GM19324 (cell line): ENCODE results near the gene SWAP70.

Experiments used
- ATAC-seq: cut with Tn5 transposase; IDR thresholded peaks from one replicate; pipeline ENCODE4 v1.9.1; 2021; ENCODE audit warnings: mild to moderate bottlenecking, moderate library complexity; ENCODE audit not compliant: unreplicated experiment, low FRiP score

The SWAP70 gene

DNA sequence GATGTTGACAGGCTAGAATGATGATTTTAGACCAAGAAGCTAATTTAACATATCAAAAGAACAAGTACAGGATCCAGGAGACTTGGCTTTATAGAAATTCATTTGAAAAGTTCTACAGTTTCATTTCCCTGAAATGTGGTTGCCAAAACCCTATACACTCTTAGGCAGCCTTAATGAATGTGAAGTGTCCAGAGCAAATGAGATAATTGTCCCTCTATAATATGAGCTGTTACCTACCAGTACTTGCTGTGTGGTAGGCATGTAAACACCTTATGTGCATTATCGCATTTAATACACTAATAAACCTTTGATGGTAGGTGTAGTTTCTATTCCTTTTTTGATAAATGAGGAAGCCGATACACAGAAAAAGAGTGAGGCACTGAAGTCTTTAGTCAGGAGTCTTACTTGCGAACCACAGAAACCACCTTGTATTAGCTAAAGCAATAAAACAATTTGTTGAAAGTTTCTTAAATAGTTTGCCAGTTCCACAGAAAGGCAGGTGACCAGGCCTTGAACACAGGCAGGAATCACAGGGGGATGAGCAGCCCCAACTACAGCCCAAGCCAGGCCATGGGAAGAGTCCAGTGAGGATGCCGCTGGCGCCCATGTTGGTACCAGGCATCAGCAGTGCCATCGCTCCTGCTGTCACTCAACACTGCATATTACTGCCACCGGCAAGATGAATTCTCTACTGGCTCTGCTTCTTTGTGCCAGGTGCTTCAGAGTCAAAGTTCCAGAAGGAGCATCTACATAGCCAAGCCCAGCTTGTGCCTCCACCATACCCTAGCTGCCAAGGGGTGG is 81.7 kb downstream of the SWAP70 start:
- ATAC-seq, result peak; percentile 51

DNA sequence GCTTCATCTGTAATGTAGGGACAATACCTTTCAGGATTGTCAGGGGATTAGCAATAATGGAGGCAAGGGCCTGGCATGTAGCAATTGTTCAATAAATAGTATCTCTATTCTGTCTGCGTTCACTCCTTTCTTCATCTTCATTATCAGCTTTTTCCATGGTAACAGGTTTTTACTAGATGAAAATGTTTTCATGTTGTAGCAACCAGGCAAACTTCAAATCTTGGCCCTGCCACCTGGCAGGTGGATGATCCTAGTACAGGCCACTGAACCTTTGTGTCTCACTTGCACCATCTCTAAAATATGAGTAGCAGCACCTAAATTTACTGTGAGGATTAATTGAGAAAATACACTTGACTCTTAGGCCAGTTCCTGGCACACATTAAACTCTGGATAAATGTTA is 83.4 kb downstream of the SWAP70 start:
- no peak for ATAC-seq

DNA sequence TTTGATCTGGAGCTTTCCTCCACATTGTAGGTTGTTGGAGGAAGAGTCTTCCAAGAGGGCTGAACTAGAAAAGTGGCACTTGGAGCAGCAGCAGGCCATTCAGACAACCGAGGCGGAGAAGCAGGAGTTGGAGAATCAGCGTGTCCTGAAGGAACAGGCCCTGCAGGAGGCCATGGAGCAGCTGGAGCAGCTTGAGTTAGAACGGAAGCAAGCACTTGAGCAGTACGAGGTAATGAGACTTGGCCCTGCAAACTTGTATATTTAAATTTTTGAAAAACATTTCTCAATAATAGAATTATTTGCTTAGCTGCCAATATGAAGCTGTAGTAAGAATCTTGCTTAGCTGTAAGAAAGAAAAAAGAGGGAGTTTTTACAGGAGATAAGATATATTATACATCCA is 84.0 kb downstream of the SWAP70 start:
- ATAC-seq, result no peak

DNA sequence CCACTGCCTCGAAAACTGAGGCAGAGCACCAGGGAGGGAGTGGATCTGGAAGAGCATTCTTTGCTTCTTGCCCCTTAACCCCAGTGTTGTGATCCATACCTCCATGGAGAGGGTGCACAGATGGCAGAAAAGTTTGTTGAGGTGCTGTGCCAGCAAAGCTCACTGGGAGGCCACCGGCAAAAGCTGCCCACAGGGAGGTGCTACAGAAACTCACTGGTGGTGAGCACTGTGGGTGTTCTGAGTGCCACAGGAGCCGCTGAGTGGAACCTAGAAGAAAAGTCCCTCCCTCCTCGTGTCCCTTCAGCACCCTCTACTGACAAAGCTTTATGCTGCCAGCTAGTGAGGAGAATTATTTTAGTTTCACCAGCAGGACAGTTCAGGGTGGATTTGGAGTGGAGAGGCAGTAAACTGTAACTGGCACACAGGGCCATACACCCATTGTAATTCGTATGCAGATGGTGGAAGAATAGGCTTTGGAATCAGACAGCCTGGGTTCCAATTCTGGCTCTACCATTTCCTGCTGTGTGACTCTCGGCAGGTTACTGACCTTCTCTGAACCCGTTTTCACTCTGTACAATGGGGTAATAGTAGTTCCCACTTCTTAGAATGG is 84.6 kb downstream of the SWAP70 start:
- peak; percentile 51 for ATAC-seq

DNA sequence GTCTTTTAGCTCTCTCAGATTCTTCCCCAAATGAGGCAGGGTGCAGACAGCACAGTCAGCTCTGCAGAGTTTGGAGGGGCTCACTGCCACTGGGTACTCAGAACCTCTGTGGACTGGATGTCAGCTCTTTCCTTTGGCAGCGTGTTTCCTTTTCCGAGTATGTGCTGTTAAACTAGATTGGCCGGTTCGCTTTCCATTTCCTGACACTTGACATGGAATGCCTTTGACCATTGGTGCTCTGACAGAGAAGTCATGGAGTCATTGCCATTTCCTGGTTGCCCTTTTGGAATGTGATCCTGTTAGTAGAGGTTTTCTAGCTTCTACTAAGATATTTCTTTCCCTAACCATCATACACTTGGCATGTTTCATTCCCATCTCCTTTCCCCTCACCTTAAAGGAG is 86.7 kb downstream of the SWAP70 start:
- no peak for ATAC-seq

DNA sequence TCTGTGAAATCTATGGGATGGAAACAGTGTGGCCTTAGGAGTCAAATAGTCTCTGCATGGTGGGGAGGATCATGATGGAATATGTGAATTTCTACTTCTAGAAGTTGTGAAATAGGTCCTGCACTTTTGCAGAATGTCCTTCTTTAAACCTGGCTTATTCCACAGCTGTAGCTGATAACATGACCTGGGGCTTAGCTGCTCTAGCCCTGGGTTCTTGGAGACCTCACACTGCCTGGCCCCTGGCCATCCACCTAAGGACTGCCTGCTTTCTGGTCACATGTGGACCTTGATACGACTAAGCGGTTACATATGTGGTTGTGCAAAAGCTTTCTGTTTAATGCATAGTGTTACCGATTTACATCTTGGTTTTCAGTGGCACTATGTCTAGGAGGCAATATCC is 88.2 kb downstream of the SWAP70 start:
- no peak for ATAC-seq

DNA sequence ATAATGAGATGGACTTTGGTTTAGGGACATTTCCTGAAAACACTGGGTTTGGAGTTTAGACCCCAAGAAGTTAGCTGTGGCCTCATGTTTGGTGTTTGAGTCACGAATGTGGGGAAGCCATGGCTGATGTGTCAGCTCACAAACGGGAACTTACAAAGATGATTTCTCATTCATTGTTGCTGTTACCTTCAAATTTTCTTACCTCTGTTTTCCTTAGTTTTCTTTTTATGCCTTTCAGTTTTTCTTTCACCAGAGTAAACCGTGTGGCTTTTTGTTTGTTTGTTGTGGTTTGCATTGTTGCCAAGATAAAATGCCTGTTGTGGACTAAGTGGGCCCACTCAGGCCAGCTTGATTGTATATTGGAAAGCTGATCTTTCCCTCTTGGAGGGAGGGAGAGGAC is 89.1 kb downstream of the SWAP70 start:
- no peak for ATAC-seq

DNA sequence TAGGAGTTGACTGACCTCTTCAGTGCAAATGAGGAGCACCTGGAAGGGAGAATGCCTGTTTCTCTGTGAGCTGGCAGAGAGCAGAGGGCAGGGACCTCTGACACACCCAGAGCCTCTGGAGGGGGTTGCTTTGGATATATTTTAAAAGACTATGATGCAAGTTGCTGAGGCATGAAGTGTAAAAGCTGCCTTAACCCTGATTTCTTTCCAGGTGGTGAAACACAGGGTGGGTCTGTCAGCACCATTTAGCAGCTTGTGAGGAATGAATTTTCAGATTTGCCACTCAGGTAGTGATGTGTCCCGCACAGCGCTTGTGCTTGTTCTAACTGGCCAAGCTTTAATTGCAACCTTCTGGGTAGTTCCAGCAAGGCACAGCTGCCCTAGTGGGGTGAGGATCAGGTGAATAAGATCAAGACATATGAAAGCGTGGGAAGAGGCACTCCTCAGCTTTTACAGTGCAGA is 90.2 kb downstream of the SWAP70 start:
- no peak for ATAC-seq

DNA sequence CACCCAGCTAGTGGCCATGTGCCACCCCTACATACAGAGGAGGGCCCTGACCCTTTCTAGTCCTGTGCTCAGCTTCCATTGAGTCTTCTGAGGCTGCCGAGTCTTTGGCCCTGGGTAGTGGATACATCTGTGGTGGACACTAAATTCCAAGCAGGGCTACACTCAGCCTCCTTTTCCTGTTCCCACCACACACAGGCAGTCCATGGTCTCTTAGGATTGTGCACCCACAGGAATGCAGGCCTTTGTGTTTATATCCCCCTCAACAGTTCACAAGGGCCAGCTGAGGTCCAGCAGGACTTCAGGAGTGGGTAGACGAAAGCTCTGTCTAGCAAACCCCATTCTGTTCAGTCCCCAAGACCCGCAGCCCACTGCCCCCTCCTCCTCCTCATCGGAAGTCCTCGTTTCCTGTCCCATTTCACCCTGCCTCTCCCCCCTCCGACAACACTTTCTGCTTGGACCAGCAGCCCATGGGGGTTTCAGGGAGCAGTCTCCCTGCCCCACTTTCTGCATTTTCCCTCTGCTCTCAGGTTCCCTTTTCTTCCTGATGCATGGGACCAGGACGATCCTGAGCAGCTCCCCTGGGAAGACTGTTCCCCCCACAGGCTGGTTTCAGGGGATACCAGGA is 91.8 kb downstream of the SWAP70 start:
- ATAC-seq, result no peak

DNA sequence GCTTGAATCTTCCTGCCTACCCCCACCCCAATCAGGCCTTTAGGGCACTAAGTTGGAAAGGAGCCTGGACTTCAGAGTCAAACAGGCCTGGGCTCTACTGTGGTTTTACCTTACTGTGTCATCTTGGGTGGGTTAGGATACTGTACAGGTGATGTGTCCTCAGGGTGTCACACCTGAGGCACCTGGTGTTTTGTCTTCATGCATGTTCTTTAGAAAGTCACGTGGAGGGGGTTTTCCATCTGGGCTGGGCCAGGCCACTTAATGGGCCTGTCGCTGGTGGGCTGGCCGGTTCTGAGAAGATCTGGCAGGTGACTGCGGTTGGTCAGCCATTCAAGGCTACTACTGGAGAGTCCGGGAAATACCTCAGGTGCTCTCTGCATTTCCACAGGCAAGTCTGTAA is 92.6 kb downstream of the SWAP70 start:
- ATAC-seq, result no peak

DNA sequence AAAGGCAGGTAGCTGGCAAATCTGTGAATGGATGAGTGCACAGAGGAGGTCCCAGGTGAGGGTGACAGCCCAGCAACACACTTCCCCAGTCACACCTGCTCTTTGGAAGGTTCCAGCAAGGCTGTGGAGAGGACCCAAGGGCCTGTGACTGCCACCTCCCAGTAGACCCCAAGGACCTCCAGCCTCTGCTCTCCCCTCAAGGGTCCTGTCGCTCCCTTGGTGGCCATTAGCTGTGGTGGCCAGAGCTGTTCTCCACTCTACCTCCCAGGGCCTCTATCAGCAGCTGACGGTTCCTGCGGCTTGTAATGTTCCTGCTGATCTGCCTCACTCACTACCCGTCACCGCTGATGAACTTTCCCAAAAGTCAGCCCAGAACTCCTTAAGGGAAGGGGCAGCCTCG is 93.0 kb downstream of the SWAP70 start:
- no peak for ATAC-seq

DNA sequence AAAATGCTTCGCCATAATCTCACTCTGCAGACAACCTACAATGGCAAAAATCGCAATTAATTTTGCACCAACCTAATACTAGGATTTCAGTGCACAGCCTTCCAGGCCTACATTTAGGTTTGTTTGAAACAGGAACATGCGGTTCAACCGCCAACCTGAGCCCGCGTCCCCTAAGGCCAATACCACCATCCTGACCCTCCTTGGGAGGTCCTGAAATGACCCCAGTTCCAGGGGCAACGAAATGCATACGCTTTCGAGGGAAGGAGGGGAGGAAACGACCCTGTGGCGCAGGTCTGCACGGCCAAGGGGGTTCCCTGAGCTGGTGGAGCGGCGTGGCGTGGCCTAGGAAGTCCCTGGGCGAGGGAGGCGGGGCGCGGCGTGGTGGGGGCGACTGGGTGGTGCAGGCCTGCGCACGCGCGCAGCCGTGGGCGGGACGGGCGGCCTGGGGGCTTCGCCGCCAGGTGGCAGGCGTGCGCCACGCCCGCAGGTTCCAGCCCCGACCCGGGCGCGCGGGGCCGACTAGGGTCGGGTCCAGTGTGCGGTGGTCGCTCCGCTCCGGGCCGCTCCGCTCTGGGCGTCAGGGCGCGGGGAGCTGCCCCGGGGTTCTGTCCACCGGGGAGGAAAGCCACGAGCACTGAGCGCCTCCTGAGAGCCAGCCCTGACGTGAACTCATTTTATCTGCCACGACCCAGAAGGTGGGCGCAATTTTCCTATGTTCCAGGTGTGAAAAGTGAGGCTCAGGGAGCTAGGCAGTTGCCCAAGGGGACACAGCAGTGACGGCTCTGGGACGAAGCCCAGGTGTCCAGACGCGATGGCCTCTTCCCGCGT is 94.1 kb downstream of the SWAP70 start:
- peak; percentile 76 for ATAC-seq

DNA sequence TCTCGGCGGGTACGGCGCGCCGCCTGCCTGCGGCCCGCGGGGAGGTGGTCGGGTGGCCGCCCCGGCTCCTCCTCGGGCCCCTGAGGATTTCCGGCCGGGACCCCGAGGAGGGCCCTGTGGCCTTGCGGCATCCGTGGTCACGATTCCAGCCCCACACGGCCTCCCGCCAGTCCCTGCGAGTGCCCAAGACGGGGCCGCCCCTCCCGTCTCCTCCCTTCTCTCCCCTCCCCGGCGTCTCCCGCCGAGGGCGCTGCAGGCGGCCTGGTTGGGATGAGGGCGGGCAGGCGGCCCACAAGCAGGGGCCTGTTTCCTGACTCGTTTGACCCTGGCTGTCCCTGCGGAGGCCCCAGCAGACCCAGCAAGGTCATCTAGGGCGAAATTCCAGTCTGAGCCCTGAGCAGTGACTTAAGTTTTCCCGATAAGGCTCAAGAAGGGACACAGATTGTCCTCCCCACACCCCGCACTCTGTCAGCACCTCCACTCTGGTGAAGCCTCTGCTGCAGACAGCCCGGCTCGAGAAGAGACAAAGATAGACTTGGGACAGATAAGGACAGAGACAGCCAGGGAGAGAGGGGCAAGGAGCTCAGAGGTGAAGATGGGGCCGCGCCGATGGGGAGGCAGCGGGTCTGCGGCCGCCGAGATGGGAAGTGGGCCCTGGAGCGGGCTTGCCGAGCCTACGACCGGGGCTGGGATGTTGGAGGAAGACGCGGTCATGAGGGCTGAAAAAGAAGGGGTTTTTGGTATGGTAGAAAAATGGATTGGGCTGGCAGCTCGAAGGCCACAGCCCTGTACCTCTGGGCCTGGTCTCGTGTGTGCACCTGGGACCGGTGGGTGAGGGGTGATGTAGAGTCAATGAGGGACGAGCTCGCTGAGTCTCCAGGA is 95.0 kb downstream of the SWAP70 start:
- peak; percentile 29 for ATAC-seq

DNA sequence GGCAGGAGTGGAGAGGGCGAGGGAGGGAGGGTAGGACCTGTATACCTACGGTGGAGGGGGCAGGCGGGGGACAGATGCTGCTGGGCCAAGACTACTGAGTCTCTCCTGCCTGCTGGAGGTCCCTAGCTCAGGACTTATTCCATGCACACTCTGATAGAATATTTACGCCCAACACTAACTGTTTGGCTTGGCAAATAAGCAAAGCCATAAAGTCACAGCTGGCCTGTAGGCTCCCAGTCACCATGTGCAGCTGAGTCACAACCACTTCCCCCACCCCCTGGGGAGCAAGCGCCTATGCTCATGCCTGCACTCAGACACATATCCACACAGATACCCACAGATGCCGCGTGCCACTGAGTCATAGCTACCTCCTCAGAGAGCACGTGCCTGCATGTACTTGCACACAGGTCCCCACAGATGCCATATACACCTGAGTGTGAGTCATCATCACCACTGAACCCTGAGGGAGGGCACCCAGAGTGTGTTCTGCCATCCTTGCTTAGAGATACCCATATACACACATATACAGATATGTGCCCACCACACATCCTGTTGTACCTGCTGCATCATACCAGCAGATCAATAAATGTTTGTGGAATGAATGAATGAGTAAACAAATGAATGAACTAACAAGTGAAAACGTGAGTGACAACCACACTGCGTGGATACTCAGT is 95.8 kb downstream of the SWAP70 start:
- no peak for ATAC-seq

DNA sequence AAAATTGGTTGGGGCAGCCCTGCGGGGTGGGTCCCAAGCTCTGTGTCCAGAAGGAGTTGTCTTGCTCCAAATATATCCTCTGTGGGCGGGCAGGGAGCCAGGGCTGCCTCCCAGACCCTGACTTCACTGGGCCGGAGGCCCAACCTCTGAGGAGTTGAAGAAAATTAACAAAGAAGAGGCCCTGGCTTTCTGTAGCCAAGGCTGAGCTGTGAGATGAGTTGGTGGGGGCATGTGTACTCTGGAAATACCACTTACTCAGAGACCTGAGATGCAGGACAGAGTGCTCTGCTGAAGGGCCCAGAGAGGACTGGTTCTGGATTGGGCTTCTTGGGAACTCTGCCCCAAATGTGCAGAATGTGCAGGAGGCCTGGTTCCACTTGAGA is 96.3 kb downstream of the SWAP70 start:
- no peak for ATAC-seq

DNA sequence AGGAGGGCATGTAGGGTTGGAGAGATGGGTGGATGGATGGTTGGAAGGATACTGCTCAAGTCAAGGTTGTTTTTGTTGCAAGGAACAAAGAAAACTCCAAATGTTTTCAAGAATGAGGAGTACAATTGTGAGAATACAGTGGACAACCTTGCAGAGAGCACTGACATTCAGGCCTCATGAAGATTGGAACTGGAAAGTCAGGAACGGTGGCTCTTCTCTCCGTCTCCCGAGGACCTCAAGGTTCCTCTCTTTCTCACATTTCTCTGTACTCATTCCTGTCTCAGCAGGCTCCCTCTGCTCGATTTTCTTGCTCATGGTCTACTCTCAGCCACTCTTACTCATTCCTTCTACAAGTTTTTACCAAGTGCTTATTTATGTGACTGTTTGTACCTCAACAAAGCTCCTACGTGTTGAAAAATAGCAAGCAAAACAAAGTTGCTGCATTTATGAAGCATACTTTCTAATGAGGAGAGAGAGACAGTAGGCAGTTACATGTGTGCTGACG is 97.6 kb downstream of the SWAP70 start:
- ATAC-seq, result no peak

DNA sequence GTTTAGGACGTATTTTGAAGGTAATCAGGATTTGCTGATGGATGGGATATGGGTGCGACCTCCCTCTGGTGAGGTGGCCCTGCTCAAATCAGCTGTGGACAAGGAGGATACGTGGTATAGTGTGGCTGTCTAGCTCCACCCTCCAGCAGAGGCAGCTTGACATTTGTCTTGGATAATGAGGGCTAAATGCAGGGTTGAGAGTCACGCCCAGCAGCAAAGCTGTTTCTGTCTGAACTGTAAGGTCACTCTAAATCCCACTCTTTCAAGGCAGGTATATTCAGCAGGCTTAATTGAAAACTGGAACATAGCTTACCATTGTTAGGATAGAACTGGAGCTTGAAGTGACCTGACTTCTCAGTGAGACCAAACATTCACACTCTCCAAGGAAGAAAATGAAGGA is 98.7 kb downstream of the SWAP70 start:
- ATAC-seq, result no peak

DNA sequence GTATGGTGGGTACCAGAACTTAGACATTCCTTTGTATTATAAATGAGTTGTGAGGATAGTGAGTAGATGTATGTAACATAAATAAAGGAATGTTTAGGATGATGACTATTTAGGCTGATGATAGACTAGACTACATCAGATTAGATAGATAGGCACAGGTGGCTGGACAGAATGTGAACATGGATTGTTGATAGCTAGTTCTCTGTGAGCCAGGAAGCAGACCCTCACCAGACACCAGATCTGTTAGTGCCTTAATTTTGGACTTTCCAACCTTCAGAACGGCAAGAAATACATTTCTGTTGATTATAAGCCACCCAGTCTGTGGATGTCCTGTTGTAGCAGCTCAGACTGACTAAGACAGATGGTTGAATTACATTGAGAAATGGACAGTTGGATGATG is 99.4 kb downstream of the SWAP70 start:
- no peak for ATAC-seq
